Measurements from ENCODE around the gene KRT4. TPM values are rescaled to one million over a fixed set of nuclear protein-coding genes. Genes with fewer than 3 reads are reported as not detected.
"Not testable (repeated sequence)": the region's sequence is repeated elsewhere in the genome, so short reads cannot be mapped to it uniquely, and the experiment has no call there.

KRT4 gene
- not detected in 2 replicates for total RNA-seq

DNA sequence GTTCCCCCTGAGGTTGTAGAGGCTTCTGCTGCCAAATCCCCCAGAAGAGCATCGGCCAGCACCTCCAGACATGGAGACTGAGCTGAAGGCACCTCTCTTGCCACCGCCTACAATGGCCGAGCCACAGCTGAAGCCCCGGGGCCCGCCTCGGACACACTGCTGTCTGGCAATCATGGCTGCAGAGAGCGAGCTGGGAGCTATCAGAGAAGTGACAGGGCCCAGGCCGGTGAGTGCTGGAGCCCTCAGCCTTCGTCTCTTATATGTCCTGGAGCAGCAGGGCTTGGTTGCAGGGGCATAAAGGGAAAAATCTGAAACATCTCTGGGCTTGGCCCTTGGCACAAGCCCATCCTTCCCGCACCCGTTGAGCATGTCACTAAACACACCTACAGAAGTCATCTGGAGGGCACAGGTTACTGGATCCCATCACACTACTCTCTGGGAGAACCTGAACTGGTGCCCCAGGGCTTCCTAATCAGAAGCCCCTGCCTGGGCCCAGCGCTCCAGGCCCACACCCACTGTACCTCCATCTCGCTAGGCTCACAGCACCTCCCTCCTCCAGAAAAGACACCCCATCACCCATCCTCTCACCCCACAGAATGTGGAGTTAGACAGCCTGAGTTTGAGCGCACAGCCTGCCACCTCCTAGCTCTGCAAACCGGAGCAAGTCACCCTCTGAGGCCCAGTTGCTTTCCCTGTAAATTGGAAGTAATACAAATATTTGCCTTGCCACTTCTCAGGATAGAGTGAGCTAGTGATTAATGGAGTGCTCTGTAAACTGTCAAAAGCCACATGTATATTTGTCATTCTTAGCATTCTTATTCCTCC lies at the start of gene KRT4:
Gene KRT4, minus strand, starts transcription at position 232 of the 825 bp plus-strand sequence. Its CDS starts 58 bp downstream, at position 174.
- no peak for DNase-seq (ENCODE audit: low read depth)
- H3K4me3 ChIP-seq (ENCODE audit: low read depth, low read length): no peak within 1 kb of the TSS
- TF ChIP-seq, protein P1, sequence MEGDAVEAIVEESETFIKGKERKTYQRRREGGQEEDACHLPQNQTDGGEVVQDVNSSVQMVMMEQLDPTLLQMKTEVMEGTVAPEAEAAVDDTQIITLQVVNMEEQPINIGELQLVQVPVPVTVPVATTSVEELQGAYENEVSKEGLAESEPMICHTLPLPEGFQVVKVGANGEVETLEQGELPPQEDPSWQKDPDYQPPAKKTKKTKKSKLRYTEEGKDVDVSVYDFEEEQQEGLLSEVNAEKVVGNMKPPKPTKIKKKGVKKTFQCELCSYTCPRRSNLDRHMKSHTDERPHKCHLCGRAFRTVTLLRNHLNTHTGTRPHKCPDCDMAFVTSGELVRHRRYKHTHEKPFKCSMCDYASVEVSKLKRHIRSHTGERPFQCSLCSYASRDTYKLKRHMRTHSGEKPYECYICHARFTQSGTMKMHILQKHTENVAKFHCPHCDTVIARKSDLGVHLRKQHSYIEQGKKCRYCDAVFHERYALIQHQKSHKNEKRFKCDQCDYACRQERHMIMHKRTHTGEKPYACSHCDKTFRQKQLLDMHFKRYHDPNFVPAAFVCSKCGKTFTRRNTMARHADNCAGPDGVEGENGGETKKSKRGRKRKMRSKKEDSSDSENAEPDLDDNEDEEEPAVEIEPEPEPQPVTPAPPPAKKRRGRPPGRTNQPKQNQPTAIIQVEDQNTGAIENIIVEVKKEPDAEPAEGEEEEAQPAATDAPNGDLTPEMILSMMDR (conservative IDR thresholded peaks at IDR 0.05; ENCODE audit: low read depth, low read length): no peak

GRCh38 chr12:52862023-52862422 lies 48.1 kb upstream of the KRT4 start:
- DNase-seq (ENCODE audit: low read depth): no peak
- H3K4me3 ChIP-seq (ENCODE audit: low read depth, low read length): no peak overlapping the region
- TF ChIP-seq, protein P1 (conservative IDR thresholded peaks at IDR 0.05; ENCODE audit: low read depth, low read length): no peak

DNA sequence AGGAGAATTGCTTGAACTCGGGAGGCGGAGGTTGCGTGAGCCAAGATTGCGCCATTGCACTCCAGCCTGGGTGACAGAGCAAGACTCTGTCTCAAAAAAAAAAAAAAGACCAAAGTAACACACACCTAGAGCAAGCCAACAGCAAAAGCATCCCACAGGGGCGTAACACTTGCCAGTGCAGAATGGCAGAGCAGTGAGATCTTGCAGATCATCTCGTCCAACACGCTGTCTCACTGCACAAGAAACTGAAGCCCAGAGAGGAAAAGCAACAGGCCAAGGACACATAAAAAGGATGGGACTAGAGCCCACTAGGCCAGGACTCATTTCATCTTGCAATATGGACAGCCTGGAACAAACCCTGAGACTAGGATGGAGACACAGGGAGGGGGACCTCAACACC lies 47.6 kb upstream of the KRT4 start:
- TF ChIP-seq, protein P1 (conservative IDR thresholded peaks at IDR 0.05; ENCODE audit: low read depth, low read length): no peak
- DNase-seq (ENCODE audit: low read depth): no peak
- H3K4me3 ChIP-seq (ENCODE audit: low read depth, low read length): no peak overlapping the region

GRCh38 chr12:52860102-52860823 lies 46.3 kb upstream of the KRT4 start:
- H3K4me3 ChIP-seq (ENCODE audit: low read depth, low read length): no peak overlapping the region
- DNase-seq (ENCODE audit: low read depth): no peak
- TF ChIP-seq, protein P1 (conservative IDR thresholded peaks at IDR 0.05; ENCODE audit: low read depth, low read length): no peak

- no peak for DNase-seq (ENCODE audit: low read depth)
- H3K4me3 ChIP-seq (ENCODE audit: low read depth, low read length): no peak overlapping the region
- TF ChIP-seq, protein P1 (conservative IDR thresholded peaks at IDR 0.05; ENCODE audit: low read depth, low read length): no peak
These were observed 43.6 kb upstream of the KRT4 start for GRCh38 chr12:52857500-52857899.

DNA sequence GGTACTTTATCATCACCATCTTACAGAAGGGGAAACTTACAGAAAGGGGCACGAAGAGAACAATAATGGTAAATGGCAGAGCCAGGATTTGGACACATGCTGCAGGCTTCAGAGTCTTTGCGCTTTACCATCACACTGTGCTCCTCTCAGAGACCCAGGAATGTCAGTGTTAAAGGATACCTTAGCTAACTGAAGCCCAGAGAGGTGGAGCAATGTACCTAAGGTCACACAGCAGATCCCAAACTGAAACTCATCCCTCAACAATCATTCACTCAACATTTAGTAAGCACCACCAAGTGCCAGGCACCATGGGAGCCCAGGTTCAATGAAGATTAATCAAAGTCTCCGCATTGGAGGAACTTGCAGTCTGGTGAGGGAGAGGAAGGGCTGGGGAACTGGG lies 42.9 kb upstream of the KRT4 start:
- no peak overlapping the region for H3K4me3 ChIP-seq (ENCODE audit: low read depth, low read length)
- TF ChIP-seq, protein P1 (conservative IDR thresholded peaks at IDR 0.05; ENCODE audit: low read depth, low read length): no peak
- DNase-seq (ENCODE audit: low read depth): no peak

- not testable (repeated sequence) for H3K4me3 ChIP-seq (ENCODE audit: low read depth, low read length); DNase-seq (ENCODE audit: low read depth)
These were observed 42.2 kb upstream of the KRT4 start for GRCh38 chr12:52856077-52856476.
